Upper lobe of left lung (tissue), 6 donors: Measurements from ENCODE around the gene SGF29. TPM values are rescaled to one million over a fixed set of nuclear protein-coding genes. Genes with fewer than 3 reads are reported as not detected.

Experiments
- ATAC-seq, 2 donors: fragments of 200-7000 bp; cut with Tn5 transposase; one replicate each; pipeline ENCODE4 v1.9.1; 2022; ENCODE audit warnings: mild to moderate bottlenecking in 2 of 2, moderate library complexity in 2 of 2; ENCODE audit not compliant: low FRiP score in 2 of 2
- DNase-seq, 2 donors: peaks; one replicate each; pipeline ENCODE4 v3.0.0-alpha.2; 2019 to 2020
- H3K27ac ChIP-seq, 4 donors: fragments of 200-600 bp; sonication (generic); one replicate each; pipeline ENCODE4 v1.5.1; 2016 to 2019
- H3K27me3 ChIP-seq, 4 donors: fragments of 200-600 bp; sonication (generic); one replicate each; pipeline ENCODE4 v1.5.1; 2017 to 2019
- H3K36me3 ChIP-seq, 4 donors: fragments of 200-600 bp; sonication (generic); one replicate each; pipeline ENCODE4 v1.5.1; 2016 to 2019
- H3K4me1 ChIP-seq, 4 donors: fragments of 200-600 bp; sonication (generic); one replicate each; pipeline ENCODE4 v1.5.1; 2018 to 2019
- H3K4me3 ChIP-seq, 4 donors: fragments of 200-600 bp; sonication (generic); one replicate each; pipeline ENCODE4 v1.5.1; 2017 to 2019; ENCODE audit warnings: mild to moderate bottlenecking in 2 of 4, moderate library complexity in 1 of 4
- H3K9me3 ChIP-seq, 4 donors: fragments of 200-600 bp; sonication (generic); one replicate each; pipeline ENCODE4 v1.5.1; 2018 to 2019
- EP300 ChIP-seq, 4 donors: sonication (generic); formaldehyde crosslinking; IDR thresholded peaks; one replicate each; pipeline ENCODE4 v1.5.1; 2017; ENCODE audit warnings: antibody characterized with exemption in 4 of 4, control low read depth in 2 of 4
- POLR2A ChIP-seq, 4 donors: fragments of 450-650 bp; IDR thresholded peaks; one replicate each; pipeline ENCODE4 v1.5.1; 2016 to 2017; ENCODE audit warnings: antibody characterized with exemption in 4 of 4, mild to moderate bottlenecking in 2 of 4
- POLR2AphosphoS5 ChIP-seq, 2 donors: sonication (generic); formaldehyde crosslinking; IDR thresholded peaks; one replicate each; pipeline ENCODE4 v1.5.1; 2017; ENCODE audit warnings: antibody characterized with exemption in 2 of 2
- WGBS, 2 donors: methylation state at CpG; one replicate each; pipeline ENCODE4 v1.1.5; 2017 to 2018; 5-methylcytosine and 5-hydroxymethylcytosine counted together
- total RNA-seq, 6 donors: library from RNA; depleted of rRNA in 4 of 6; stranded (reverse); fragments of >200 nt in 4 of 6; gene quantifications; one replicate each; pipeline versions ENCODE4 v1.1.0 to v1.2.1, GENCODE V29; 2016 to 2021
- TF ChIP-seq, protein P1 (sequence below), 6 experiments: fragments of 450-650 bp in 4 of 6; fragments of 200-600 bp in 2 of 6; sonication (generic) in 2 of 6; IDR thresholded peaks; one replicate each; pipeline ENCODE4 v1.5.1; 2016 to 2019; ENCODE audit warnings: antibody characterized with exemption in 6 of 6
- donor health status: DM: no; HTN: no; CAD: no; lungs with moderate emphysema.
- donor health status: DM: no; HTN: yes; CAD: no; lungs with severe emphysema.

Gene SGF29
- total RNA-seq, 6 donors from 2014 or later, result 24.8 to 67.1 (median 37.3) TPM

DNA sequence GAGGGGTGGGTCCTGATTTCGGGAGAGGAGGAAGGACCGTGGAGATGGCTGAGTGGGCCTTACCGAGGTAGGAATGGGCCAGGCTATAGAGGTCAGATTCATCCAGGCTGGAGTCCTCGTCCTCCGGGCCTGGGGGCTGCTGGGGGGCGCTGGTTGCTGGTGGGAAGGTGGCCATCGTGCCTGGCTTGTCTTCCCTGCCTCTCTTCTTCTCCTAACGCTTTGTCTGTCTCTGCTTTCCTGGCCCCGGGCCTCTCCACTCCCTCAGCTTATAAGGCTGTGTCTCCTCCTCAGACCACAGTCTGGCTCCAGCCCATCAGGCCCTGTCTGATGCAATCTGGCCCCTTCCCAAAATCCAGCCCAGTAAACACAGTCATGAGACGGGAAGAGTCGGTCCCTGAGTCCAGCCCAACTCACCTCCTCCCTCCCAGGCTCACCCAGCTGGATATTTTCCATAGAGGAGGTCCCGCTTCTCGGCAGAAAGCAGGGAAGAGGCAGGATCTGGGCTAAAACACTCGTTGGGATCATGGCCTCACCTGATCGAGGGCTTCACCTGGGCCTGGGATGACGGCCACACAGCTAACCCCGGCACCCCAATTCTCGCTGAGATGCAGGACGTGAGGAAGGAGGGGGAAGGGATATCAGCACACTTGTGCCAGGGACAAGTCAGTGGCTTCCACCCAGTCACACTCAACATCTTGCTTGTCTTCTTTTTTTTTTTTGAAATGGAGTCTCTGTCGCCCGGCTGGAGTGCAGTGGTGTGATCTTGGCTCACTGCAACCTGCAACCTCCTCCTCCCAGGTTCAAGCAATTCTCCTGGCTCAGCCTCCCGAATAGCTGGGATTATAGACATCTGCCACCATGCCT is 14.8 kb upstream of the SGF29 start, which contains the start of gene NUPR1:
NUPR1 (minus strand) TSS at position 242 of the 864 bp plus-strand sequence; CDS start at position 175, 67 bp downstream.
- ATAC-seq (peak; percentile 94), DNase-seq (peak; percentile 78 to 94)
- TF ChIP-seq POLR2AphosphoS5 (IDR thresholded peaks at IDR 0.05) (peak; percentile 83 to 97), POLR2A (IDR thresholded peaks at IDR 0.05) (peak in 3 of 4 donors; percentile 55 to 97 (median 81)), EP300 (IDR thresholded peaks at IDR 0.05) (peak in 2 of 4 donors; percentile 5 to 88)
- TF ChIP-seq, protein P1, sequence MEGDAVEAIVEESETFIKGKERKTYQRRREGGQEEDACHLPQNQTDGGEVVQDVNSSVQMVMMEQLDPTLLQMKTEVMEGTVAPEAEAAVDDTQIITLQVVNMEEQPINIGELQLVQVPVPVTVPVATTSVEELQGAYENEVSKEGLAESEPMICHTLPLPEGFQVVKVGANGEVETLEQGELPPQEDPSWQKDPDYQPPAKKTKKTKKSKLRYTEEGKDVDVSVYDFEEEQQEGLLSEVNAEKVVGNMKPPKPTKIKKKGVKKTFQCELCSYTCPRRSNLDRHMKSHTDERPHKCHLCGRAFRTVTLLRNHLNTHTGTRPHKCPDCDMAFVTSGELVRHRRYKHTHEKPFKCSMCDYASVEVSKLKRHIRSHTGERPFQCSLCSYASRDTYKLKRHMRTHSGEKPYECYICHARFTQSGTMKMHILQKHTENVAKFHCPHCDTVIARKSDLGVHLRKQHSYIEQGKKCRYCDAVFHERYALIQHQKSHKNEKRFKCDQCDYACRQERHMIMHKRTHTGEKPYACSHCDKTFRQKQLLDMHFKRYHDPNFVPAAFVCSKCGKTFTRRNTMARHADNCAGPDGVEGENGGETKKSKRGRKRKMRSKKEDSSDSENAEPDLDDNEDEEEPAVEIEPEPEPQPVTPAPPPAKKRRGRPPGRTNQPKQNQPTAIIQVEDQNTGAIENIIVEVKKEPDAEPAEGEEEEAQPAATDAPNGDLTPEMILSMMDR (IDR thresholded peaks at IDR 0.05), result peak in 1 of 6 experiments; percentile 4
- H3K27me3 ChIP-seq, result no peaks in the 10 kb centered on the region
- H3K4me1 ChIP-seq, result peaks cover 23 to 45% (median 31%) of the 10 kb centered on the region in 4 donors
- peak within 1 kb of the TSS; percentile 84 to 97 (median 93) for H3K27ac ChIP-seq
- peaks cover 0 to 16% (median 3%) of the 10 kb centered on the region in 4 donors for H3K36me3 ChIP-seq
- WGBS, 2 donors, result 33 to 43% methylated on average over 21 to 22 of the region's 22 CpGs
- H3K4me3 ChIP-seq, result peak within 1 kb of the TSS; percentile 46 to 64 (median 51)
- no peaks in the 10 kb centered on the region for H3K9me3 ChIP-seq

DNA sequence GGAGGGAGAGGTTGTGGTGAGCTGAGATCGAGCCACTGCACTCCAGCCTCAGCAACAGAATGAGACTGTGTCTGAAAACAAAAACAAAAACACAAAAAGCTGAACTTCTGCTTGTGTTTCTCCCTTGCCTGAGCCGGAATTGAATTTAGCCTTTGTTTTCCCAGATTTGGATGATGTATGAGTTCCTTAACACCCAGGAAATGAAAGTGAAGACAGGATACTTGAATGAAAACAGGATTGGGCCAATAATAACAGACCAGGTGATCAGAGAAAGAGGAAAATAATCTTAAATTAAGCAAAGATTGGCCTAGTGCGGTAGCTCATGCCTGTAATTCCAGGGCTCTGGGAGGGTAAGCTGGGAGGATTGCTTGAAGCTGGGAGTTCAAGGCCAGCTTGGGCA is 13.4 kb upstream of the SGF29 start:
- no peak for ATAC-seq
- Histone ChIP-seq H3K27me3 (no peaks in the 10 kb centered on the region), H3K36me3 (peaks cover 0 to 6% (median 3%) of the 10 kb centered on the region in 4 donors), H3K9me3 (no peaks in the 10 kb centered on the region), H3K4me1 (peaks cover 12 to 32% (median 21%) of the 10 kb centered on the region in 4 donors), H3K4me3 (no peak overlapping the region), H3K27ac (peak overlapping the region in 2 of 4 donors; percentile 93 to 97)
- 73 to 81% methylated on average over 3 of the region's 3 CpGs for WGBS, 2 donors
- DNase-seq, result no peak
- TF ChIP-seq, protein P1 (IDR thresholded peaks at IDR 0.05), result no peak
- TF ChIP-seq POLR2A (IDR thresholded peaks at IDR 0.05), result no peak
- TF ChIP-seq EP300 (IDR thresholded peaks at IDR 0.05), result no peak
- no peak for TF ChIP-seq POLR2AphosphoS5 (IDR thresholded peaks at IDR 0.05)

DNA sequence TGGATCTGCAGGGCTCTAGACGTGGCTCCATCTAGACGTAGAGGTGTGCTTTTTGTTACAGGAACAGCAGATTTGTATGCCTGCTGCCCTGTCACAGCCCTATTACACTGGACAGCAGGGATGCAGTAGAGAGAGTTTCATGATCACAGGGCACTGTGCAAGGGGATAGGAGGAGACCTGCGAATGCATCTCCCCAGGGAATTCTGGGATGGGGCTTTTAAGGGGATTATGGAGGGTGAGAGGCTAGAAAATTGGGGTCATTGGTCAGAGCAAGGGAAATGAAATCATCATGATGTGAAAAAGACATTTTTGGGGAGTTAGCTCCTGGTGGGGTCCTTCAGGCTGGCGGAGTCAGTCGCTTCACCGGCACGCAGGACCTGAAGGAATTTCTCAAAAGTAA is 11.1 kb upstream of the SGF29 start:
- no peak overlapping the region for H3K4me3 ChIP-seq

DNA sequence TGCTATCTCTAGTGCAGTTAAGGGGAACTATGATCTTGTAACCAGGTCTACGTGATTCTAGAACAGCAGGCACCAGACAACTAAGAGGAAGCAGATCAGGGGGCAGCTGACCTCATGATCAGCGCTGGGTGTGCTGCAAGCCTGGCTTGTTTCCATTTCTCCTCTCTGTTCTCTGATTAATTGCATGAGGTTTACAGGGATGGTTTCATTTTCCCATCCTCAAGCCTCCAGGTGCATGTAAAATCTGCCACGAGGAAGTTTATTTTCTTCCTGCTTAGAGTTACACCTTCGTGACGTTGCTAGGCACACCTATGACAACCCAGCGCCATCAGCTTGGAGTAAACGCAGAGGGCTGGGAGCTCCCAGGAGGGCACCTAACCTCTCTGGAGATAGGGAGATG is 10.6 kb upstream of the SGF29 start:
- Histone ChIP-seq H3K27me3 (no peaks in the 10 kb centered on the region), H3K4me3 (no peak overlapping the region), H3K36me3 (no peaks in the 10 kb centered on the region), H3K9me3 (no peaks in the 10 kb centered on the region), H3K27ac (peak overlapping the region in 3 of 4 donors; percentile 36 to 74 (median 71)), H3K4me1 (peaks cover 6 to 11% (median 8%) of the 10 kb centered on the region in 4 donors)
- peak in 1 of 2 donors; percentile 46 for ATAC-seq
- peak in 1 of 2 donors; percentile 68 for DNase-seq
- WGBS, 2 donors, result 54 to 61% methylated on average over 7 of the region's 7 CpGs
- TF ChIP-seq POLR2A (IDR thresholded peaks at IDR 0.05) (peak in 1 of 4 donors; percentile 40), EP300 (IDR thresholded peaks at IDR 0.05) (no peak), POLR2AphosphoS5 (IDR thresholded peaks at IDR 0.05) (peak in 1 of 2 donors; percentile 35)
- TF ChIP-seq, protein P1 (IDR thresholded peaks at IDR 0.05), result no peak

More for the DNA sequence above, 11.1 kb upstream of the SGF29 start:
- Histone ChIP-seq H3K4me1 (peaks cover 6 to 11% (median 11%) of the 10 kb centered on the region in 4 donors), H3K36me3 (no peaks in the 10 kb centered on the region), H3K9me3 (no peaks in the 10 kb centered on the region), H3K27me3 (no peaks in the 10 kb centered on the region), H3K27ac (peak overlapping the region in 3 of 4 donors; percentile 36 to 74 (median 71))
- DNase-seq, result no peak
- no peak for TF ChIP-seq EP300 (IDR thresholded peaks at IDR 0.05)
- TF ChIP-seq, protein P1 (IDR thresholded peaks at IDR 0.05), result no peak
- TF ChIP-seq POLR2A (IDR thresholded peaks at IDR 0.05), result no peak
- TF ChIP-seq POLR2AphosphoS5 (IDR thresholded peaks at IDR 0.05), result no peak
- no peak for ATAC-seq
- WGBS, 2 donors, result 62 to 82% methylated on average over 5 to 7 of the region's 7 CpGs
